ENCODE measurements around the gene TSPAN31. TPM values are rescaled to one million over a fixed set of nuclear protein-coding genes. Genes with fewer than 3 reads are reported as not detected.
A peak's percentile ranks its signal among the peaks of the same experiment; 100 is the strongest.

The TSPAN31 gene
- total and polyA plus RNA-seq, 12 donors, result 25.3 to 115 (median 55.9) TPM

DNA sequence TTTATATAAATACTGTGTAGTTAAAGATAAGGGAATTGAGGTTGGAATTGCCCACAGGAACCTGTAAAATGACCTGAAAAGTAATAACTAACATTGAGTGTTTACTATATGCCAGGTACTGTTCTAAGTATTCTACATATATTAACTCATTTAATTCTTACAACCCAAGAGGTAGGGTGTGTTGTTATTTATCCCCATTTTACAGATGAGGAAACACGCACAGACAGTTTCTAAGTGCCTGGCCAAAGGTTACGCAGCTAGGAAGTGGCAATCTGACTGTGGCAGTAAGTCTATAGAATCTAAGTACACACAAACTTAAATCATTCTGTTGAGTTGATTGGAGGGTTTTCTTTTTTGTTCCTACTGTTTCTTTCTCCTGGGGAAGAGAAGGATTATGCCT is 1.1 kb upstream of the TSPAN31 start:
- Histone ChIP-seq H3K4me1 (replicated peaks in 1 of 2) (peaks cover 7 to 10% of the 10 kb centered on the region in 2 donors), H3K9me3 (replicated peaks in 1 of 3) (no peaks in the 10 kb centered on the region), H3K27me3 (peaks cover 11% of the 10 kb centered on the region), H3K27ac (no peak overlapping the region), H3K4me3 (no peak overlapping the region), H3K36me3 (replicated peaks in 1 of 2) (peaks cover 0 to 25% of the 10 kb centered on the region in 2 donors)
- TF ChIP-seq CTCF (IDR thresholded peaks at IDR 0.05), result no peak
- no peak for TF ChIP-seq POLR2A (IDR thresholded peaks at IDR 0.05)
- no peak for DNase-seq
- 83 to 92% (median 88%) methylated on average over 2 of the region's 2 CpGs for WGBS, 4 donors
- intact Hi-C loops (cut with DNase I), result no loop called here

GRCh38 chr12:57744194-57744776 is 554 bp upstream of the TSPAN31 start:
- Histone ChIP-seq H3K27me3 (peaks cover 11% of the 10 kb centered on the region), H3K4me3 (peak overlapping the region in 2 of 4 donors; percentile 91 to 99), H3K9me3 (replicated peaks in 1 of 3) (no peaks in the 10 kb centered on the region), H3K36me3 (replicated peaks in 1 of 2) (peaks cover 0 to 30% of the 10 kb centered on the region in 2 donors), H3K27ac (peak overlapping the region in 4 of 5 donors; percentile 85 to 99 (median 97)), H3K4me1 (replicated peaks in 1 of 2) (peaks cover 7 to 10% of the 10 kb centered on the region in 2 donors)
- intact Hi-C loops (cut with DNase I), result no loop called here
- WGBS, 4 donors, result 8 to 12% (median 11%) methylated on average over 11 to 21 of the region's 21 CpGs
- no peak for TF ChIP-seq POLR2A (IDR thresholded peaks at IDR 0.05)
- no peak for TF ChIP-seq CTCF (IDR thresholded peaks at IDR 0.05)
- peak; percentile 73 to 90 (median 80) for DNase-seq

GRCh38 chr12:57745485-57745881 is 644 bp downstream of the TSPAN31 start:
- 28 to 33% (median 29%) methylated on average over 5 to 8 of the region's 8 CpGs for WGBS, 4 donors
- H3K4me1 ChIP-seq (replicated peaks in 1 of 2), result peaks cover 7 to 13% of the 10 kb centered on the region in 2 donors
- TF ChIP-seq POLR2A (IDR thresholded peaks at IDR 0.05) (no peak), CTCF (IDR thresholded peaks at IDR 0.05) (no peak)
- intact Hi-C loops (cut with DNase I), result no loop called here
- H3K27me3 ChIP-seq, result peaks cover 7% of the 10 kb centered on the region
- peak overlapping the region in 4 of 5 donors; percentile 85 to 99 (median 97) for H3K27ac ChIP-seq
- peak overlapping the region in 3 of 4 donors; percentile 89 to 99 (median 91) for H3K4me3 ChIP-seq
- H3K9me3 ChIP-seq (replicated peaks in 1 of 3), result no peaks in the 10 kb centered on the region
- DNase-seq, result peak in 1 of 7 donors; percentile 33
- H3K36me3 ChIP-seq (replicated peaks in 1 of 2), result peaks cover 0 to 41% of the 10 kb centered on the region in 2 donors

DNA sequence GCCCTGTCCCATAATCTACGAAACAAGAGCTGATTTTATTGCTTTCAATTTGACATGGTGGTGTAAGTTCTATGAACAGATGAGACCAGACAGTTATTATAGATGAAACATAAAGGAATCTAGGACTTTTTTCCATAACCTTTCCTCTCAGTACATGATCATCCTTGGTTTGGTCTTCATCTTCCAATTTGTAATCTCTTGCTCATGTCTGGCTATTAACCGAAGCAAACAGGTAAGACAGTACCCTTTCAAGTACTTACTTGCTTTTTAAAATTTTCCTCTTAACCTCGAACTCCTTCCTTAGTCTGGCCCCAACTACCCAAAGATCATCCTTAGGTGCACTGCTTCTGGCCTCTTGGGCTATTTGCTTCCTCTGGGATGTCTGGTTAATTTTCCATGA is 1.2 kb downstream of the TSPAN31 start:
- peaks cover 2% of the 10 kb centered on the region for H3K27me3 ChIP-seq
- peaks cover 0 to 45% of the 10 kb centered on the region in 2 donors for H3K36me3 ChIP-seq (replicated peaks in 1 of 2)
- peak overlapping the region in 2 of 5 donors; percentile 96 to 99 for H3K27ac ChIP-seq
- 88 to 96% (median 91%) methylated on average over 3 of the region's 3 CpGs for WGBS, 4 donors
- no peaks in the 10 kb centered on the region for H3K9me3 ChIP-seq (replicated peaks in 1 of 3)
- no peak for TF ChIP-seq CTCF (IDR thresholded peaks at IDR 0.05)
- TF ChIP-seq POLR2A (IDR thresholded peaks at IDR 0.05), result no peak
- no peak for DNase-seq
- intact Hi-C loops (cut with DNase I), result no loop called here
- peak overlapping the region in 1 of 4 donors; percentile 91 for H3K4me3 ChIP-seq
- H3K4me1 ChIP-seq (replicated peaks in 1 of 2), result peaks cover 12 to 18% of the 10 kb centered on the region in 2 donors
